Loucy (cell line): Measurements from ENCODE around the gene DENR.

Experiments
- H2AFZ ChIP-seq: fragments of 200-600 bp; sonication (generic); 2 replicates; pipeline ENCODE4 v1.6.0; 2016; ENCODE audit warnings: antibody characterized with exemption, mild to moderate bottlenecking, low read length, moderate library complexity
- H3F3A ChIP-seq: fragments of 200-600 bp; 2 replicates; pipeline ENCODE4 v1.6.0; 2016; ENCODE audit warnings: antibody characterized with exemption, low read depth, mild to moderate bottlenecking
- H3K27me3 ChIP-seq: fragments of 200-600 bp; sonication (generic); 2 replicates; pipeline ENCODE4 v1.6.1; 2014; ENCODE audit warnings: low read length, mild to moderate bottlenecking; ENCODE audit not compliant: insufficient read depth, poor library complexity, severe bottlenecking
- H3K36me3 ChIP-seq: fragments of 200-600 bp; sonication (generic); 2 replicates; pipeline ENCODE4 v1.6.1; 2016; ENCODE audit warnings: low read length; ENCODE audit not compliant: insufficient read depth
- H3K4me1 ChIP-seq: fragments of 200-600 bp; sonication (generic); 2 replicates; pipeline ENCODE4 v1.5.1; 2014; ENCODE audit warnings: low read length, mild to moderate bottlenecking; ENCODE audit not compliant: insufficient read depth, poor library complexity, severe bottlenecking
- H3K4me2 ChIP-seq: fragments of 200-600 bp; sonication (generic); 2 replicates; pipeline ENCODE4 v1.6.0; 2014; ENCODE audit warnings: antibody characterized with exemption, low read length, low read depth, mild to moderate bottlenecking; ENCODE audit not compliant: poor library complexity, severe bottlenecking
- H3K4me3 ChIP-seq: fragments of 200-600 bp; sonication (generic); 2 replicates; pipeline ENCODE4 v1.5.1; 2014; ENCODE audit warnings: low read length, mild to moderate bottlenecking, mixed read lengths; ENCODE audit not compliant: poor library complexity, severe bottlenecking
- H3K79me2 ChIP-seq: fragments of 200-600 bp; sonication (generic); 2 replicates; pipeline ENCODE4 v1.6.1; 2014; ENCODE audit warnings: low read length; ENCODE audit not compliant: insufficient read depth
- H3K9ac ChIP-seq: fragments of 200-600 bp; sonication (generic); 2 replicates; pipeline ENCODE4 v1.6.0; 2014; ENCODE audit warnings: mild to moderate bottlenecking, low read depth, low read length, moderate library complexity; ENCODE audit not compliant: poor library complexity, severe bottlenecking
- H3K9me2 ChIP-seq: fragments of 200-600 bp; sonication (generic); replicated peaks from 2 replicates; pipeline ENCODE4 v1.6.1; 2016; ENCODE audit warnings: low read depth, low read length, mixed read lengths
- H3K9me3 ChIP-seq: fragments of 200-600 bp; sonication (generic); 2 replicates; pipeline ENCODE4 v1.6.1; 2014; ENCODE audit warnings: mild to moderate bottlenecking, antibody characterized with exemption, low read length, low read depth; ENCODE audit not compliant: insufficient read depth
- H4K20me1 ChIP-seq: fragments of 200-600 bp; sonication (generic); 2 replicates; pipeline ENCODE4 v1.6.0; 2014; ENCODE audit warnings: antibody characterized with exemption, low read length, mild to moderate bottlenecking; ENCODE audit not compliant: insufficient read depth, poor library complexity, severe bottlenecking
- CTCF ChIP-seq: fragments of 200-600 bp; sonication (generic); conservative IDR thresholded peaks from 2 replicates; pipeline ENCODE4 v1.5.1; 2014; ENCODE audit warnings: mild to moderate bottlenecking, antibody characterized with exemption, low read length
- EZH2phosphoT487 ChIP-seq: fragments of 200-600 bp; IDR thresholded peaks from 2 replicates; pipeline ENCODE4 v1.6.1; 2018; ENCODE audit warnings: antibody characterized with exemption, mild to moderate bottlenecking, moderate library complexity, borderline replicate concordance

Gene DENR

GRCh38 chr12:122732170-122732569 is 20.5 kb upstream of the DENR start:
- Histone ChIP-seq H3K36me3 (no peaks in the 10 kb centered on the region), H3K9me2 (no peaks in the 10 kb centered on the region), H3K4me2 (no peak overlapping the region), H3K27me3 (no peaks in the 10 kb centered on the region), H2AFZ (no peak overlapping the region), H4K20me1 (no peaks in the 10 kb centered on the region), H3K4me3 (no peak overlapping the region), H3K4me1 (no peaks in the 10 kb centered on the region), H3K9ac (no peak overlapping the region), H3K79me2 (no peaks in the 10 kb centered on the region), H3K9me3 (no peaks in the 10 kb centered on the region), H3F3A (no peaks in the 10 kb centered on the region)
- TF ChIP-seq CTCF (no peak), EZH2phosphoT487 (no peak)

DNA sequence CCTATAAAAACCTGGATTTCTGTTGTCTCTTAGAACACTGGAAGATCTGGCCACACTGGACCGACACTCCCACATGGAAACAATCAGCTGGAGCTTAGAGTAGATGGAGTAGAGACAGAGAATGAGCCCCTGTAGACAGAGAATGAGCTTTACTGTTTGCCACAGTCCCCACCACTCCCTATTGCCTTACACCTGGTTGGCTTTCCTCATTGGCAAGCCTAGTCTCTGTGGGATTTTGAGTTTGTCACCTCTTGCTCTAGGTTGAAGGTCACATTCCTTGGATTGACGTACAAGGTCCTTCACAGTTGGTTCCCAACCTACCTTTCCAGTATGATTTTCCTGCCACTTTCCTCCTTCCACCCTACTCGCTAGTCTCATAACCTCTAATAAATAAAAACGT is 20.0 kb upstream of the DENR start:
- TF ChIP-seq CTCF (no peak), EZH2phosphoT487 (no peak)
- H3K4me2 ChIP-seq = no peak overlapping the region

GRCh38 chr12:122738571-122738970 is 14.1 kb upstream of the DENR start:
- Histone ChIP-seq H4K20me1 (no peaks in the 10 kb centered on the region), H3K4me2 (no peak overlapping the region), H3K4me3 (no peak overlapping the region), H3K4me1 (no peaks in the 10 kb centered on the region), H3K9me3 (no peaks in the 10 kb centered on the region), H3K9ac (no peak overlapping the region), H3F3A (no peaks in the 10 kb centered on the region), H3K36me3 (no peaks in the 10 kb centered on the region), H2AFZ (no peak overlapping the region), H3K27me3 (no peaks in the 10 kb centered on the region), H3K79me2 (no peaks in the 10 kb centered on the region), H3K9me2 (no peaks in the 10 kb centered on the region)
- TF ChIP-seq EZH2phosphoT487 (no peak), CTCF (no peak)

More for the DNA sequence above, 20.0 kb upstream of the DENR start:
- no peaks in the 10 kb centered on the region for H3F3A ChIP-seq
- no peaks in the 10 kb centered on the region for H3K27me3 ChIP-seq
- H3K4me1 ChIP-seq = no peaks in the 10 kb centered on the region
- H3K9me3 ChIP-seq = no peaks in the 10 kb centered on the region
- no peak overlapping the region for H2AFZ ChIP-seq
- H3K9me2 ChIP-seq = no peaks in the 10 kb centered on the region
- no peaks in the 10 kb centered on the region for H3K36me3 ChIP-seq
- no peak overlapping the region for H3K4me3 ChIP-seq
- H3K79me2 ChIP-seq = no peaks in the 10 kb centered on the region
- H3K9ac ChIP-seq = no peak overlapping the region
- H4K20me1 ChIP-seq = no peaks in the 10 kb centered on the region
